H1 (cell line): Measurements from ENCODE around the gene SLC6A2. TPM values are rescaled to one million over a fixed set of nuclear protein-coding genes. Genes with fewer than 3 reads are reported as not detected.

ENCODE experiments used
- CTCF ChIA-PET: fragments of 300-600 bp; sonication (Branson Sonifier 250); formaldehyde crosslinking; loops from one replicate; lab custom pipeline; 2021; ENCODE audit not compliant: partially characterized antibody; lab: Charles Lee
- POLR2A ChIA-PET: fragments of 300-600 bp; sonication (Branson Sonifier 250); formaldehyde crosslinking; loops from one replicate; lab custom pipeline; 2021; ENCODE audit warnings: inconsistent platforms; ENCODE audit not compliant: partially characterized antibody; lab: Charles Lee
- DNase-seq, 2 experiments: peaks; one replicate each; pipeline versions ENCODE4 v3.0.0 to v3.0.0-alpha.2; 2010 to 2022; ENCODE audit warnings: low spot score in 2 of 2, low read depth in 1 of 2, mixed read lengths in 1 of 2
- FAIRE-seq: peaks from 2 replicates; lab custom pipeline; 2011; peaks lifted over from hg19 to GRCh38; lab: Jason Lieb, UNC
- H2AFZ ChIP-seq: 2 replicates; pipeline ENCODE4 v1.8.1; 2012; ENCODE audit warnings: low read length, inconsistent platforms
- H2AK5ac ChIP-seq: 2 replicates; pipeline ENCODE4 v1.6.1; 2013; ENCODE audit warnings: low read depth, low read length
- H2BK120ac ChIP-seq: replicated peaks from 2 replicates; pipeline ENCODE3; 2013; ENCODE audit warnings: low read depth, low read length, inconsistent platforms
- H2BK12ac ChIP-seq: 2 replicates; pipeline ENCODE4 v1.6.1; 2013; ENCODE audit warnings: low read depth, low read length
- H2BK15ac ChIP-seq: 2 replicates; pipeline ENCODE4 v1.6.1; 2013; ENCODE audit warnings: low read length
- H2BK20ac ChIP-seq: 2 replicates; pipeline ENCODE4 v1.6.1; 2013; ENCODE audit warnings: low read length
- H2BK5ac ChIP-seq: 2 replicates; pipeline ENCODE4 v1.6.1; 2013; ENCODE audit warnings: low read depth, low read length
- H3K14ac ChIP-seq: 2 replicates; pipeline ENCODE4 v1.6.1; 2013; ENCODE audit warnings: inconsistent platforms; ENCODE audit not compliant: insufficient read length
- H3K18ac ChIP-seq: 2 replicates; pipeline ENCODE4 v1.6.1; 2013; ENCODE audit warnings: low read length; ENCODE audit errors: extremely low read depth
- H3K23ac ChIP-seq: 2 replicates; pipeline ENCODE4 v1.6.1; 2013; ENCODE audit warnings: inconsistent platforms; ENCODE audit not compliant: insufficient read length
- H3K23me2 ChIP-seq: 2 replicates; pipeline ENCODE4 v1.6.1; 2013; ENCODE audit warnings: low read depth, low read length
- H3K27ac ChIP-seq: 2 replicates; pipeline ENCODE4 v1.6.1; 2011; ENCODE audit warnings: low read depth, low read length, inconsistent platforms
- H3K27me3 ChIP-seq, 4 experiments: replicated peaks in 1 of 4; 1 replicate in 1 of 4; 2 replicates in 3 of 4; pipeline versions ENCODE4 v1.6.1 to v1.8.1; 2011 to 2013; ENCODE audit warnings: low read length in 3 of 4, mild to moderate bottlenecking in 3 of 4, inconsistent platforms in 2 of 4, mixed read lengths in 2 of 4, moderate library complexity in 1 of 4; ENCODE audit not compliant: control insufficient read depth in 3 of 4, insufficient read depth in 3 of 4; ENCODE audit errors: extremely low read depth in 1 of 4
- H3K36me3 ChIP-seq, 4 experiments: 2 replicates each; pipeline versions ENCODE4 v1.6.1 to v1.8.1; 2011 to 2013; ENCODE audit warnings: mild to moderate bottlenecking in 4 of 4, low read length in 3 of 4, moderate library complexity in 2 of 4, control low read depth in 1 of 4, inconsistent platforms in 1 of 4; ENCODE audit not compliant: insufficient read depth in 4 of 4, control insufficient read depth in 2 of 4
- H3K4ac ChIP-seq: replicated peaks from 2 replicates; pipeline ENCODE3; 2013; ENCODE audit warnings: low read length, low read depth, mixed read lengths, inconsistent platforms; ENCODE audit not compliant: insufficient read length
- H3K4me1 ChIP-seq, 4 experiments: replicated peaks in 1 of 4; 1 replicate in 1 of 4; 2 replicates in 3 of 4; pipeline versions ENCODE4 v1.6.1 to v1.8.1; 2011 to 2013; ENCODE audit warnings: low read length in 3 of 4, inconsistent platforms in 2 of 4, mixed read lengths in 1 of 4; ENCODE audit not compliant: insufficient read depth in 4 of 4, control insufficient read depth in 3 of 4
- H3K4me2 ChIP-seq, 2 experiments: 2 replicates each; pipeline versions ENCODE4 v1.6.1 to v1.8.1; 2011 to 2013; ENCODE audit warnings: low read depth in 2 of 2, low read length in 2 of 2, control low read depth in 1 of 2, inconsistent platforms in 1 of 2, mild to moderate bottlenecking in 1 of 2; ENCODE audit not compliant: insufficient read depth in 1 of 2
- H3K4me3 ChIP-seq, 4 experiments: fragments of 200-600, 300-600 bp in 1 of 4; sonication (generic), shearing (Covaris generic), sonication (Bioruptor Twin) in 1 of 4; 2 replicates each; pipeline versions ENCODE4 v1.5.1 to v1.8.1; 2011 to 2016; ENCODE audit warnings: low read length in 4 of 4, low read depth in 3 of 4, control low read depth in 2 of 4, inconsistent platforms in 2 of 4, mild to moderate bottlenecking in 2 of 4, mixed read lengths in 1 of 4, moderate library complexity in 1 of 4; ENCODE audit not compliant: insufficient read depth in 2 of 4; ENCODE audit errors: extremely low read depth in 1 of 4
- H3K56ac ChIP-seq: replicated peaks from 2 replicates; pipeline ENCODE3; 2013; ENCODE audit warnings: low read depth, mild to moderate bottlenecking, mixed read lengths, low read length, inconsistent platforms; ENCODE audit not compliant: insufficient read length
- H3K79me1 ChIP-seq: 2 replicates; pipeline ENCODE4 v1.6.1; 2013; ENCODE audit warnings: low read depth, low read length, control low read depth
- H3K79me2 ChIP-seq, 2 experiments: 2 replicates each; pipeline versions ENCODE4 v1.6.1 to v1.8.1; 2012 to 2013; ENCODE audit warnings: low read length in 2 of 2, mild to moderate bottlenecking in 2 of 2, inconsistent platforms in 1 of 2; ENCODE audit not compliant: insufficient read depth in 2 of 2, control insufficient read depth in 1 of 2
- H3K9ac ChIP-seq, 4 experiments: replicated peaks in 1 of 4; 1 replicate in 1 of 4; 2 replicates in 3 of 4; pipeline versions ENCODE4 v1.6.1 to v1.8.1; 2011 to 2013; ENCODE audit warnings: low read depth in 3 of 4, low read length in 3 of 4, control low read depth in 2 of 4, mild to moderate bottlenecking in 2 of 4, moderate library complexity in 2 of 4, inconsistent platforms in 1 of 4; ENCODE audit errors: extremely low read depth in 1 of 4
- H3K9me3 ChIP-seq, 2 experiments: 2 replicates each; pipeline versions ENCODE4 v1.6.1 to v1.8.1; 2012 to 2013; ENCODE audit warnings: mild to moderate bottlenecking in 2 of 2, moderate library complexity in 2 of 2, control low read depth in 1 of 2, inconsistent platforms in 1 of 2, low read depth in 1 of 2, low read length in 1 of 2, mixed read lengths in 1 of 2; ENCODE audit not compliant: insufficient read depth in 2 of 2
- H4K20me1 ChIP-seq, 2 experiments: replicated peaks in 1 of 2; 2 replicates each; pipeline versions ENCODE3 to v1.8.1; 2011 to 2013; ENCODE audit warnings: inconsistent platforms in 2 of 2, low read length in 2 of 2, mild to moderate bottlenecking in 1 of 2; ENCODE audit not compliant: insufficient read depth in 2 of 2, control insufficient read depth in 1 of 2
- H4K5ac ChIP-seq: 2 replicates; pipeline ENCODE4 v1.6.1; 2013; ENCODE audit warnings: low read length, low read depth, mixed read lengths, inconsistent platforms; ENCODE audit not compliant: insufficient read length
- H4K8ac ChIP-seq: 2 replicates; pipeline ENCODE4 v1.8.0; 2013; ENCODE audit warnings: mild to moderate bottlenecking, moderate library complexity, low read length, inconsistent platforms; ENCODE audit not compliant: insufficient read depth; ENCODE audit errors: extremely low read depth
- H4K91ac ChIP-seq: replicated peaks from 2 replicates; pipeline ENCODE3; 2013; ENCODE audit warnings: low read length, mixed read lengths, inconsistent platforms; ENCODE audit not compliant: insufficient read length
- BCL11A ChIP-seq, 2 experiments: IDR thresholded peaks; one replicate each; pipeline ENCODE4 v1.6.1; 2011; ENCODE audit warnings: low read depth in 2 of 2, low read length in 2 of 2, mild to moderate bottlenecking in 2 of 2
- CBX5 ChIP-seq: fragments of 300-800, 300-1000 bp; sonication (generic); IDR thresholded peaks from 2 replicates; pipeline ENCODE4 v1.7.1; 2016; ENCODE audit warnings: antibody characterized with exemption, low read length, low read depth
- CREB1 ChIP-seq: IDR thresholded peaks from 2 replicates; pipeline ENCODE4 v1.6.1; 2012; ENCODE audit warnings: inconsistent platforms
- MAX ChIP-seq: IDR thresholded peaks from 2 replicates; pipeline ENCODE4 v1.6.1; 2012; ENCODE audit warnings: inconsistent platforms
- SAP30 ChIP-seq: fragments of 300-600 bp; sonication (generic); IDR thresholded peaks from 2 replicates; pipeline ENCODE4 v1.7.1; 2012; ENCODE audit warnings: low read length, moderate library complexity, mild to moderate bottlenecking, inconsistent platforms; ENCODE audit not compliant: insufficient read depth, insufficient replicate concordance
- TCF12 ChIP-seq: IDR thresholded peaks from 2 replicates; pipeline ENCODE4 v1.6.1; 2011; ENCODE audit warnings: low read depth, mild to moderate bottlenecking, low read length
- polyA plus RNA-seq, 7 experiments: library from polyadenylated mRNA; depleted of rRNA in 3 of 7; stranded (reverse) in 5 of 7; unstranded in 2 of 7; fragments of >200 nt in 5 of 7; fragments of 200-250 nt in 2 of 7; gene quantifications; 1 replicate in 5 of 7; 2 replicates in 1 of 7; 4 replicates in 1 of 7; pipeline versions ENCODE4 v1.2.1 to v1.2.3, GENCODE V29; 2011 to 2013; ENCODE audit warnings: missing spikeins in 2 of 7, mixed read lengths in 2 of 7
- total RNA-seq: library from RNA; stranded (reverse); fragmentation: NEBNext Ultra II Directional; extraction: Animal tissue kit (Norgen Biotek cat#: 25700); gene quantifications from 2 replicates; pipeline ENCODE4 v1.2.1, GENCODE V29; 2021

Gene SLC6A2
- total and polyA plus RNA-seq, 2 of the 8 experiments (the other 6 are each of a cell fraction or from before 2014, with no cell fraction given) = 0.35 TPM; not detected in 1

GRCh38 chr16:55634193-55634592, 21.6 kb upstream of the SLC6A2 start:
- Histone ChIP-seq H2AK5ac (no peak overlapping the region), H4K91ac (no peak overlapping the region), H2BK15ac (no peak overlapping the region), H3K14ac (no peak overlapping the region), H3K23ac (no peak overlapping the region), H2BK120ac (no peak overlapping the region), H2BK12ac (no peak overlapping the region), H4K5ac (no peak overlapping the region), H3K27ac (no peak overlapping the region), H3K9ac (no peak overlapping the region), H2BK20ac (no peak overlapping the region), H3K4me3 (no peak overlapping the region), H3K23me2 (no peaks in the 10 kb centered on the region; the same call in 1 of the 2 replicates), H2AFZ (no peak overlapping the region), H4K8ac (no peak overlapping the region), H3K4ac (no peak overlapping the region), H4K20me1 (no peaks in the 10 kb centered on the region), H3K56ac (no peak overlapping the region), H3K36me3 (no peaks in the 10 kb centered on the region), H3K79me1 (no peaks in the 10 kb centered on the region), H3K9me3 (peaks cover 17 to 19% of the 10 kb centered on the region in 2 experiments), H3K4me1 (peaks cover 0 to 3% (median 0%) of the 10 kb centered on the region in 4 experiments; a peak in 1 of 7 replicates), H3K79me2 (no peaks in the 10 kb centered on the region), H3K4me2 (no peak overlapping the region), H3K18ac (no peak overlapping the region), H3K27me3 (no peaks in the 10 kb centered on the region), H2BK5ac (no peak overlapping the region)
- DNase-seq = no peak
- FAIRE-seq = no peak
- CTCF ChIA-PET = interaction anchor here (0.6 to 1.3 kb wide), 2 partner anchors 71 to 133 kb away, joined by 3 to 4 read pairs; no protein-coding TSS in a partner anchor
- POLR2A ChIA-PET = no interaction called here
- TF ChIP-seq MAX = no peak
- no peak for TF ChIP-seq SAP30
- no peak for TF ChIP-seq CBX5
- TF ChIP-seq CREB1 = no peak
- TF ChIP-seq BCL11A (IDR thresholded peaks at IDR 0.05; ENCODE audit: low read depth in 2 of 2, low read length in 2 of 2) = no peak
- TF ChIP-seq TCF12 = no peak
